Fibroblast of lung (primary cell): ENCODE data around the gene TBC1D8. TPM values are rescaled to one million over a fixed set of nuclear protein-coding genes. Genes with fewer than 3 reads are reported as not detected.
A peak's percentile ranks its signal among the peaks of the same experiment; 100 is the strongest.

Source experiments
- DNase-seq, 2 donors: peaks; one replicate each; pipeline versions ENCODE4 v3.0.0 to v3.0.0-alpha.2; 2010; ENCODE audit warnings: low read depth in 2 of 2
- H2AFZ ChIP-seq: 2 replicates; pipeline ENCODE4 v1.5.1; 2012; ENCODE audit warnings: low read length, control low read depth, inconsistent platforms
- H3K27ac ChIP-seq: 2 replicates; pipeline ENCODE4 v1.5.1; 2011; ENCODE audit warnings: low read length, control low read depth; ENCODE audit not compliant: insufficient read depth
- H3K27me3 ChIP-seq: 2 replicates; pipeline ENCODE4 v1.5.1; 2011; ENCODE audit warnings: mild to moderate bottlenecking, low read length; ENCODE audit not compliant: control insufficient read depth, insufficient read depth
- H3K36me3 ChIP-seq: 2 replicates; pipeline ENCODE4 v1.5.1; 2011; ENCODE audit warnings: low read length; ENCODE audit not compliant: control insufficient read depth, insufficient read depth
- H3K4me1 ChIP-seq: 2 replicates; pipeline ENCODE4 v1.5.1; 2011; ENCODE audit warnings: low read length; ENCODE audit not compliant: control insufficient read depth, insufficient read depth; ENCODE audit errors: extremely low read depth
- H3K4me2 ChIP-seq: 2 replicates; pipeline ENCODE4 v1.5.1; 2011; ENCODE audit warnings: low read length, control low read depth; ENCODE audit not compliant: insufficient read depth; ENCODE audit errors: extremely low read depth
- H3K4me3 ChIP-seq, 4 experiments: fragments of 200-600 bp in 1 of 4; sonication (generic) in 1 of 4; replicated peaks in 1 of 4; 2 replicates each; pipeline ENCODE4 v1.5.1; 2011 to 2016; ENCODE audit warnings: low read length in 4 of 4, low read depth in 3 of 4, mild to moderate bottlenecking in 3 of 4, control low read depth in 2 of 4, inconsistent platforms in 1 of 4, mixed read lengths in 1 of 4; ENCODE audit not compliant: insufficient read depth in 1 of 4; ENCODE audit errors: control extremely low read depth in 1 of 4
- H3K79me2 ChIP-seq: 2 replicates; pipeline ENCODE4 v1.5.1; 2012; ENCODE audit warnings: mild to moderate bottlenecking, low read length, inconsistent platforms; ENCODE audit not compliant: control insufficient read depth, insufficient read depth
- H3K9ac ChIP-seq: 2 replicates; pipeline ENCODE4 v1.5.1; 2011; ENCODE audit warnings: mild to moderate bottlenecking, low read length, control low read depth; ENCODE audit not compliant: insufficient read depth
- H3K9me3 ChIP-seq: 2 replicates; pipeline ENCODE4 v1.5.1; 2012; ENCODE audit warnings: low read depth, low read length; ENCODE audit not compliant: control insufficient read depth, insufficient read depth
- H4K20me1 ChIP-seq: 2 replicates; pipeline ENCODE4 v1.5.1; 2011; ENCODE audit warnings: low read length; ENCODE audit not compliant: control insufficient read depth, insufficient read depth; ENCODE audit errors: extremely low read depth
- EZH2 ChIP-seq: IDR thresholded peaks from 2 replicates; pipeline ENCODE4 v1.5.1; 2012; ENCODE audit warnings: low read length, control low read depth, mild to moderate bottlenecking; ENCODE audit errors: missing control alignments
- polyA minus RNA-seq: library from RNA; depleted of rRNA, polyadenylated mRNA; stranded (reverse); fragments of >200 nt; gene quantifications from 2 replicates; pipeline ENCODE4 v1.2.3, GENCODE V29; 2011; ENCODE audit warnings: low replicate concordance
- polyA plus RNA-seq, 2 donors: library from polyadenylated mRNA; depleted of rRNA in 1 of 2; stranded (reverse) in 1 of 2; unstranded in 1 of 2; fragments of >200 nt; gene quantifications; 2 replicates each; pipeline ENCODE4 v1.2.1, GENCODE V29; 2011 to 2012; ENCODE audit warnings: missing spikeins in 1 of 2
- total RNA-seq: library from RNA; depleted of rRNA; stranded (reverse); fragments of >200 nt; gene quantifications from 2 replicates; pipeline ENCODE4 v1.2.1, GENCODE V29; 2014
- TF ChIP-seq, protein P1 (sequence below), 2 donors: IDR thresholded peaks in 1 of 2; conservative IDR thresholded peaks in 1 of 2; 1 replicate in 1 of 2; 2 replicates in 1 of 2; pipeline ENCODE4 v1.5.1; 2011 to 2012; ENCODE audit warnings: low read length in 2 of 2, control low read depth in 1 of 2, inconsistent platforms in 1 of 2, low read depth in 1 of 2, mild to moderate bottlenecking in 1 of 2

The TBC1D8 gene
- total RNA-seq (3.3 and 3.8 TPM in 2 replicates), polyA plus RNA-seq (5.4 and 5.5 TPM in 2 replicates), polyA minus RNA-seq (5.1 and 14.5 TPM in 2 replicates)
- polyA plus RNA-seq (2012), result 4.0 and 4.1 TPM in 2 replicates

DNA sequence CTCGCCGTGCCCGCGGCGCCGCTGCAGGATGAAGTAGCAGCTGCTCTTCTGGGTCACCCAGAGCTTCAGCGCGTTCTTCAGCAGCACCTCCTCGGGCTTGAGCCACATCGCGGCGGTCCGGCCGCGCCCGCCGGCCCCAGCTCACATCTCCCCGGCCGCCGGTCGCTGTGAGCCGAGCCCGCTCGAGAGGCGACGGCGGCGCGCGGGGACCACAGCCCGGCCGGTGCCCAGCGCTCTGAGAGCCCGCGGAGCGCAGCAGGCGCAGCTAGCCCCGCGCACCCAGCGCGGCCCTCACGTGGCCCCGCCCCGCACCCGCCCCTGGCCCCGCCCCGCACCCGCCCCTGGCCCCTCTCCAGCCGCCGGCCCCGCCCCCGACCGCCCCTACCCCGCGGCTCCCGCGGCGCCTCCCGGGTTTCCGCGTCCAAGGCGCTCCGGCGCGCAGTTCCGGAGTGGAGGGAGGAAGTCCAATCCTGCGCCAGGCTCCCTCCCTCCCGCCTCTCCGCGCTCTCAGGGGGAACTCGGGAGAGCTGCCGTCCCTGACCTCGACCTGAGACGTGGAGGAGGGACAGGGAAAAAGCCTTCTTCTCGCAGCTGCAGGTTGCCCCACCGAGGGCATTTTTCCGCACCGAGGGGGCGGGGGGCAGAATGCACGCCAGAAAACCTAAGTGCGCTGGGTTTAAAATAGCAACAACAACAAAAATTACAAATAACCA is at the start of gene TBC1D8:
Gene TBC1D8 (minus strand): TSS at position 237 of the 713 bp plus-strand sequence. CDS start 129 bp downstream, at position 108.
- no peaks in the 10 kb centered on the region for H4K20me1 ChIP-seq
- TF ChIP-seq EZH2, result no peak
- TF ChIP-seq, protein P1, sequence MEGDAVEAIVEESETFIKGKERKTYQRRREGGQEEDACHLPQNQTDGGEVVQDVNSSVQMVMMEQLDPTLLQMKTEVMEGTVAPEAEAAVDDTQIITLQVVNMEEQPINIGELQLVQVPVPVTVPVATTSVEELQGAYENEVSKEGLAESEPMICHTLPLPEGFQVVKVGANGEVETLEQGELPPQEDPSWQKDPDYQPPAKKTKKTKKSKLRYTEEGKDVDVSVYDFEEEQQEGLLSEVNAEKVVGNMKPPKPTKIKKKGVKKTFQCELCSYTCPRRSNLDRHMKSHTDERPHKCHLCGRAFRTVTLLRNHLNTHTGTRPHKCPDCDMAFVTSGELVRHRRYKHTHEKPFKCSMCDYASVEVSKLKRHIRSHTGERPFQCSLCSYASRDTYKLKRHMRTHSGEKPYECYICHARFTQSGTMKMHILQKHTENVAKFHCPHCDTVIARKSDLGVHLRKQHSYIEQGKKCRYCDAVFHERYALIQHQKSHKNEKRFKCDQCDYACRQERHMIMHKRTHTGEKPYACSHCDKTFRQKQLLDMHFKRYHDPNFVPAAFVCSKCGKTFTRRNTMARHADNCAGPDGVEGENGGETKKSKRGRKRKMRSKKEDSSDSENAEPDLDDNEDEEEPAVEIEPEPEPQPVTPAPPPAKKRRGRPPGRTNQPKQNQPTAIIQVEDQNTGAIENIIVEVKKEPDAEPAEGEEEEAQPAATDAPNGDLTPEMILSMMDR (conservative IDR thresholded peaks at IDR 0.05 in 1 of 2, IDR thresholded peaks at IDR 0.05 in 1 of 2; ENCODE audit: low read depth in 1 of 2, low read length in 2 of 2), result no peak
- H3K4me3 ChIP-seq, result peak within 1 kb of the TSS; percentile 63 to 74 (median 67)
- peaks cover 4% of the 10 kb centered on the region for H3K79me2 ChIP-seq
- H3K9me3 ChIP-seq, result no peaks in the 10 kb centered on the region
- H3K4me2 ChIP-seq, result peak within 1 kb of the TSS; percentile 96
- H3K36me3 ChIP-seq, result no peaks in the 10 kb centered on the region
- H2AFZ ChIP-seq, result peak within 1 kb of the TSS; percentile 87
- peak within 1 kb of the TSS; percentile 75 for H3K9ac ChIP-seq
- DNase-seq, result peak; percentile 75 to 76
- H3K27ac ChIP-seq, result peak within 1 kb of the TSS; percentile 34
- H3K27me3 ChIP-seq, result peaks cover 2% of the 10 kb centered on the region
- H3K4me1 ChIP-seq, result peaks cover 13% of the 10 kb centered on the region

DNA sequence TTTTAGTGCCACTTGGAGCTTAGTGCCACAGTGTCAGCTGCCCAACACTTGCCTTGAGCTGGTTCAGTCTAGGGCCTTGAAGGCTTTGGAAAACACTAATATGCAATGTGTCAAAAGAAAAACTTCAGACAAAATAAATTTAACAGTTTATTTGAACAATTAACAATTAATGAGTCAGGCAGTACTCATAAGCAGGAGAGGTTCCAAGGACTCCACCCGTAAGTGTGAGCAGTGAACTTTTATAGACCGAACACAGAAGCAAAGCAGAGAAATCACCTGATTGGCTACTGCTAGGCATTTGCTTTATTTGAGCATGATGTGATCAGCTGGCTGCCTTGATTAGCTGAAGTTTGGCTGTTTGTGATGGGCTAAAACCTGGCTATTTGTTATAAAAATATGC is 49.5 kb upstream of the TBC1D8 start:
- peak; percentile 67 to 69 for DNase-seq

DNA sequence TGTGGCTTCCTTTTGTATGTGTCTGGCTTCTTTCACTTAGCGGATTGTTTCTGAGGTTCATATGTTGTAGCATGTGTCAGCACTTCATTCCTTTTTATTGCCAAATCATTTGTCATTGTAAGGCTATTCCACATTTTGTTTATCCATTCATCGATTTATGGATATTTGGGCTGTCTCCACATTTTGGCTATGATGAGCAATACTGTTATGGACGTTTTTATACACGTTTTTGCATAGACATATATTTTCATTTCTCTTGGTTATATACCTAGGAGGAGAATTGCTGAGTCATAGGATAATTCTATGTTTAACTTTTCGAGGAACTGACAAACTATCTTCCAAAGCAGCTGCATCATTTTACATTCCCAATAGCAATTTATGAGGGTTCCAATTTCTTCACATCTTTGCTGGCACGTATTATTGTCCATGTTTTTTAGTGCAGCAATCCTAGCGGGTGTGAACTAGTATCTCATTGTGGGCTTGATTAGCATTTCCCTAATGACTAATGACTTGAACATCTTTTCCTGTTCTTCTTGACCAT is 48.1 kb upstream of the TBC1D8 start:
- TF ChIP-seq EZH2, result no peak
- TF ChIP-seq, protein P1 (conservative IDR thresholded peaks at IDR 0.05 in 1 of 2, IDR thresholded peaks at IDR 0.05 in 1 of 2; ENCODE audit: low read depth in 1 of 2, low read length in 2 of 2), result no peak
- Histone ChIP-seq H3K27me3 (no peaks in the 10 kb centered on the region), H3K4me1 (no peaks in the 10 kb centered on the region), H3K79me2 (no peaks in the 10 kb centered on the region), H3K27ac (no peak overlapping the region), H3K36me3 (no peaks in the 10 kb centered on the region), H2AFZ (no peak overlapping the region), H3K9me3 (no peaks in the 10 kb centered on the region), H4K20me1 (no peaks in the 10 kb centered on the region), H3K4me2 (no peak overlapping the region), H3K9ac (no peak overlapping the region), H3K4me3 (no peak overlapping the region)
- peak; percentile 50 to 74 for DNase-seq

More for the DNA sequence above, 49.5 kb upstream of the TBC1D8 start:
- Histone ChIP-seq H3K36me3 (no peaks in the 10 kb centered on the region), H3K9me3 (no peaks in the 10 kb centered on the region), H3K4me2 (no peak overlapping the region), H3K4me3 (no peak overlapping the region), H3K4me1 (no peaks in the 10 kb centered on the region), H2AFZ (no peak overlapping the region), H3K27ac (no peak overlapping the region), H3K79me2 (no peaks in the 10 kb centered on the region), H4K20me1 (no peaks in the 10 kb centered on the region), H3K27me3 (no peaks in the 10 kb centered on the region), H3K9ac (no peak overlapping the region)
- TF ChIP-seq, protein P1 (conservative IDR thresholded peaks at IDR 0.05 in 1 of 2, IDR thresholded peaks at IDR 0.05 in 1 of 2; ENCODE audit: low read depth in 1 of 2, low read length in 2 of 2), result no peak
